GM19043 (cell line): ENCODE measurements around the gene SLC38A11.
"Not testable (repeated sequence)": the region's sequence is repeated elsewhere in the genome, so short reads cannot be mapped to it uniquely, and the experiment has no call there.

Experiments
- ATAC-seq: cut with Tn5 transposase; IDR thresholded peaks from one replicate; pipeline ENCODE4 v1.9.1; 2021; ENCODE audit warnings: low read depth; ENCODE audit not compliant: unreplicated experiment

The SLC38A11 gene

GRCh38 chr2:164881524-164881923 is 73.8 kb downstream of the SLC38A11 start:
- ATAC-seq, result no peak

- ATAC-seq, result no peak
These were observed 75.3 kb downstream of the SLC38A11 start for GRCh38 chr2:164879901-164880535.

GRCh38 chr2:164877927-164878326 is 77.4 kb downstream of the SLC38A11 start:
- no peak for ATAC-seq

GRCh38 chr2:164877169-164877568 is 78.2 kb downstream of the SLC38A11 start:
- no peak for ATAC-seq

- no peak for ATAC-seq
These were observed 79.8 kb downstream of the SLC38A11 start for GRCh38 chr2:164875334-164876205.

- ATAC-seq, result no peak
These were observed 82.0 kb downstream of the SLC38A11 start for GRCh38 chr2:164873210-164873908.

- ATAC-seq, result no peak
These were observed 83.9 kb downstream of the SLC38A11 start for GRCh38 chr2:164871404-164871803.

GRCh38 chr2:164869420-164869772 is 85.9 kb downstream of the SLC38A11 start:
- no peak for ATAC-seq

GRCh38 chr2:164868563-164869419 is 86.5 kb downstream of the SLC38A11 start:
- no peak for ATAC-seq

- ATAC-seq, result no peak
These were observed 87.4 kb downstream of the SLC38A11 start for GRCh38 chr2:164867779-164868397.

GRCh38 chr2:164866381-164866780 is 88.9 kb downstream of the SLC38A11 start:
- not testable (repeated sequence) for ATAC-seq

GRCh38 chr2:164860694-164861042 is 94.7 kb downstream of the SLC38A11 start:
- ATAC-seq, result no peak

- ATAC-seq, result not testable (repeated sequence)
These were observed 95.2 kb downstream of the SLC38A11 start for GRCh38 chr2:164859906-164860693.

- no peak for ATAC-seq
These were observed 96.0 kb downstream of the SLC38A11 start for GRCh38 chr2:164859251-164859818.

- no peak for ATAC-seq
These were observed 103.2 kb downstream of the SLC38A11 start for GRCh38 chr2:164852086-164852485.

GRCh38 chr2:164850235-164850634 is 105.1 kb downstream of the SLC38A11 start:
- ATAC-seq, result no peak

GRCh38 chr2:164849506-164849905 is 105.8 kb downstream of the SLC38A11 start:
- no peak for ATAC-seq

- no peak for ATAC-seq
These were observed 107.2 kb downstream of the SLC38A11 start for GRCh38 chr2:164847981-164848741.
